KG1 (cell line): ENCODE data around the gene ZNF823.
"Not testable (repeated sequence)": the region's sequence is repeated elsewhere in the genome, so short reads cannot be mapped to it uniquely, and the experiment has no call there.

Source experiments
- DNase-seq: peaks from one replicate; lab custom pipeline; 2025; lab: John Stamatoyannopoulos, UW

The ZNF823 gene

GRCh38 chr19:11680689-11681302, 58.0 kb downstream of the ZNF823 start:
- DNase-seq, result no peak

GRCh38 chr19:11678504-11678903, 60.2 kb downstream of the ZNF823 start:
- DNase-seq, result no peak

GRCh38 chr19:11676661-11677600, 61.8 kb downstream of the ZNF823 start:
- not testable (repeated sequence) for DNase-seq

GRCh38 chr19:11675569-11675968, 63.2 kb downstream of the ZNF823 start:
- no peak for DNase-seq

- DNase-seq, result no peak
Measured at GRCh38 chr19:11674067-11674492, 64.7 kb downstream of the ZNF823 start.

GRCh38 chr19:11673608-11674041, 65.1 kb downstream of the ZNF823 start:
- no peak for DNase-seq
